ENCODE results near the gene STK17A. TPM values are rescaled to one million over a fixed set of nuclear protein-coding genes. Genes with fewer than 3 reads are reported as not detected.

Gene STK17A
- polyA plus RNA-seq, 1 of the 3 experiments (the other 2 are of a cell fraction) = 47.8 TPM

- peaks cover 100% of the 10 kb centered on the region for H4K20me1 ChIP-seq (ENCODE audit: insufficient read depth)
- 99% methylated on average over 5 of the region's 5 CpGs for WGBS (ENCODE audit: low lambda C conversion rate)
- H3K79me2 ChIP-seq (ENCODE audit: insufficient read depth) = peaks cover 100% of the 10 kb centered on the region
- peak overlapping the region; percentile 29 for H3K4me2 ChIP-seq
- peaks cover 17 to 27% of the 10 kb centered on the region in 2 experiments; a peak in 3 of 4 replicates for H3K4me1 ChIP-seq (ENCODE audit: control insufficient read depth in 1 of 2, insufficient read depth in 2 of 2, low read depth in 1 of 2, low read length in 1 of 2)
- no peaks in the 10 kb centered on the region for H3K27me3 ChIP-seq (ENCODE audit: insufficient read depth)
- TF ChIP-seq FOXJ3 (CRISPR knock-in tag; IDR thresholded peaks at IDR 0.05) (no peak), POLR2AphosphoS5 (IDR thresholded peaks at IDR 0.05; ENCODE audit: low read depth, low read length) (0 out of 2 replicates have a peak, but pooled peaks have one; percentile 4)
- H3F3A ChIP-seq (replicated peaks; ENCODE audit: insufficient read depth) = peaks cover 17% of the 10 kb centered on the region
- POLR2A ChIA-PET = no interaction called here
- H3K9ac ChIP-seq = no peak overlapping the region
- no peak overlapping the region for H2AFZ ChIP-seq (ENCODE audit: low read depth)
- peaks cover 5 to 30% of the 10 kb centered on the region in 2 experiments for H3K36me3 ChIP-seq (replicated peaks in 1 of 2; ENCODE audit: control insufficient read depth in 1 of 2, insufficient read depth in 2 of 2, low read length in 1 of 2)
- no peak overlapping the region for H3K4me3 ChIP-seq (ENCODE audit: low read depth in 2 of 2, low read length in 1 of 2)
- no peak overlapping the region for H3K27ac ChIP-seq (ENCODE audit: low read depth in 2 of 2, low read length in 1 of 2)
- CTCF ChIA-PET = interaction anchor here (0.5 to 8.3 kb wide), 5 partner anchors 111 to 511 kb away, joined by 3 to 346 read pairs (median 3); no protein-coding TSS in a partner anchor
- H3K9me2 ChIP-seq = no peaks in the 10 kb centered on the region
- DNase-seq = no peak
- no peaks in the 10 kb centered on the region for H3K9me3 ChIP-seq
These were observed 5.7 kb downstream of the STK17A start for GRCh38 chr7:43588477-43589132.

- peaks cover 15% of the 10 kb centered on the region for H3F3A ChIP-seq (replicated peaks; ENCODE audit: insufficient read depth)
- H3K4me1 ChIP-seq (ENCODE audit: control insufficient read depth in 1 of 2, insufficient read depth in 2 of 2, low read depth in 1 of 2, low read length in 1 of 2) = peaks cover 15 to 27% of the 10 kb centered on the region in 2 experiments; a peak in 3 of 4 replicates
- peak overlapping the region; percentile 29 for H3K4me2 ChIP-seq
- TF ChIP-seq TEAD4 (IDR thresholded peaks at IDR 0.05; ENCODE audit: borderline replicate concordance, insufficient read depth) (no peak), TCF12 (IDR thresholded peaks at IDR 0.05) (no peak), SIN3A (IDR thresholded peaks at IDR 0.05; ENCODE audit: borderline replicate concordance, low read depth, low read length) (no peak), FOXJ3 (CRISPR knock-in tag; IDR thresholded peaks at IDR 0.05) (no peak), POLR2AphosphoS5 (IDR thresholded peaks at IDR 0.05; ENCODE audit: low read depth, low read length) (no peak), PBX3 (IDR thresholded peaks at IDR 0.05) (no peak), EP300 (IDR thresholded peaks at IDR 0.05; ENCODE audit: borderline replicate concordance in 1 of 2, low read depth in 1 of 2, low read length in 1 of 2) (no peak), RXRA (IDR thresholded peaks at IDR 0.05; ENCODE audit: borderline replicate concordance, low read depth) (no peak), USF1 (IDR thresholded peaks at IDR 0.05; ENCODE audit: borderline replicate concordance, low read depth) (no peak), EZH2phosphoT487 (IDR thresholded peaks at IDR 0.05; ENCODE audit: borderline replicate concordance, low read depth) (no peak), ELF1 (IDR thresholded peaks at IDR 0.05) (no peak), FOXM1 (IDR thresholded peaks at IDR 0.05; ENCODE audit: low read depth) (no peak)
- TF ChIP-seq, protein P1, sequence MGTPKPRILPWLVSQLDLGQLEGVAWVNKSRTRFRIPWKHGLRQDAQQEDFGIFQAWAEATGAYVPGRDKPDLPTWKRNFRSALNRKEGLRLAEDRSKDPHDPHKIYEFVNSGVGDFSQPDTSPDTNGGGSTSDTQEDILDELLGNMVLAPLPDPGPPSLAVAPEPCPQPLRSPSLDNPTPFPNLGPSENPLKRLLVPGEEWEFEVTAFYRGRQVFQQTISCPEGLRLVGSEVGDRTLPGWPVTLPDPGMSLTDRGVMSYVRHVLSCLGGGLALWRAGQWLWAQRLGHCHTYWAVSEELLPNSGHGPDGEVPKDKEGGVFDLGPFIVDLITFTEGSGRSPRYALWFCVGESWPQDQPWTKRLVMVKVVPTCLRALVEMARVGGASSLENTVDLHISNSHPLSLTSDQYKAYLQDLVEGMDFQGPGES (IDR thresholded peaks at IDR 0.05; ENCODE audit: low read depth, low read length) = no peak
- peaks cover 5 to 33% of the 10 kb centered on the region in 2 experiments for H3K36me3 ChIP-seq (replicated peaks in 1 of 2; ENCODE audit: control insufficient read depth in 1 of 2, insufficient read depth in 2 of 2, low read length in 1 of 2)
- H3K9me3 ChIP-seq = no peaks in the 10 kb centered on the region
- ChIA-PET POLR2A (no interaction called here), CTCF (interaction anchor here (0.5 to 1.0 kb wide), 2 partner anchors 134 to 512 kb away, joined by 3 read pairs; no protein-coding TSS in a partner anchor)
- no peak overlapping the region for H3K9ac ChIP-seq
- H3K27me3 ChIP-seq (ENCODE audit: insufficient read depth) = no peaks in the 10 kb centered on the region
- no peak overlapping the region for H3K4me3 ChIP-seq (ENCODE audit: low read depth in 2 of 2, low read length in 1 of 2)
- H3K79me2 ChIP-seq (ENCODE audit: insufficient read depth) = peaks cover 100% of the 10 kb centered on the region
- no peak overlapping the region for H2AFZ ChIP-seq (ENCODE audit: low read depth)
- no peaks in the 10 kb centered on the region for H3K9me2 ChIP-seq
- DNase-seq = no peak
- H4K20me1 ChIP-seq (ENCODE audit: insufficient read depth) = peaks cover 100% of the 10 kb centered on the region
- no peak overlapping the region for H3K27ac ChIP-seq (ENCODE audit: low read depth in 2 of 2, low read length in 1 of 2)
These were observed 6.2 kb downstream of the STK17A start for GRCh38 chr7:43589133-43589478.
